Breast epithelium (tissue), 3 donors: ENCODE data around the gene SIGLEC14.

Experiments
- POLR2A ChIP-seq: fragments of 450-650 bp; IDR thresholded peaks from one replicate; pipeline ENCODE4 v1.6.1; 2016; ENCODE audit warnings: antibody characterized with exemption, mild to moderate bottlenecking, moderate library complexity
- TF ChIP-seq, protein P1 (sequence below), 3 donors: fragments of 450-650 bp; IDR thresholded peaks; one replicate each; pipeline ENCODE4 v1.5.1; 2016 to 2017; ENCODE audit warnings: antibody characterized with exemption in 3 of 3, mild to moderate bottlenecking in 3 of 3, moderate library complexity in 3 of 3

DNA sequence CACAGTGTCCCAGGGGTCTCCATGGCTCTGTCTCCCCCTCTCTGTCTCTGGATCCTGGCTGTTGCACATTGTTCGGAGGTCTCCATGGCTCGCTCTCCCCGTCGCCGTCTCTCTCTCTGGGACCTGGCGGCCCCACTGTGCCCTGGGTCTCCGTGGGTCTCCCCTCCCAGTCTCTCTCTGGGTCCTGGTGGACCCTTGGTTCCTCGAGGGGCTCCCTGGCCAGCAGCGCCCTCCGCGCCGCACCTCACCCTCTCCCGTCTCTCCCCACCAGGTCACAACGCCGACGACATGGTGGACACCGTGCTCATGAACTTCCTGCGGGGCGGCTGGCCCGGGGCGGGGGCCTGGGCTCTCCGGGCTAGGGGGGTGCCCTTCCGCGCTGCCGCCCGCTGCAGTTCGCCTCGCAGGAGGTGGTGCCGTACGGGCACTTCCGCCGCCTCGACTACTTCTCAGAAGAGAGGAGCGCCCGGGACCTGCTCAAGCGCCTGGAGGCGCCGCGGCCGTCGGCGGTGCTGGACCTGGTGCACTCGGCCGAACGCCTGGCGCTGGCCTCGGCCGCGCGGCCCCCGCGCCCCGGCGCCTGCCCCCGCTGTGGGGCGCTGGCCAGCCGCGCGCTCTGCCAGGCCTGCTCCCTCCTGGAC, 45.6 kb downstream of the SIGLEC14 start:
- TF ChIP-seq, protein P1, sequence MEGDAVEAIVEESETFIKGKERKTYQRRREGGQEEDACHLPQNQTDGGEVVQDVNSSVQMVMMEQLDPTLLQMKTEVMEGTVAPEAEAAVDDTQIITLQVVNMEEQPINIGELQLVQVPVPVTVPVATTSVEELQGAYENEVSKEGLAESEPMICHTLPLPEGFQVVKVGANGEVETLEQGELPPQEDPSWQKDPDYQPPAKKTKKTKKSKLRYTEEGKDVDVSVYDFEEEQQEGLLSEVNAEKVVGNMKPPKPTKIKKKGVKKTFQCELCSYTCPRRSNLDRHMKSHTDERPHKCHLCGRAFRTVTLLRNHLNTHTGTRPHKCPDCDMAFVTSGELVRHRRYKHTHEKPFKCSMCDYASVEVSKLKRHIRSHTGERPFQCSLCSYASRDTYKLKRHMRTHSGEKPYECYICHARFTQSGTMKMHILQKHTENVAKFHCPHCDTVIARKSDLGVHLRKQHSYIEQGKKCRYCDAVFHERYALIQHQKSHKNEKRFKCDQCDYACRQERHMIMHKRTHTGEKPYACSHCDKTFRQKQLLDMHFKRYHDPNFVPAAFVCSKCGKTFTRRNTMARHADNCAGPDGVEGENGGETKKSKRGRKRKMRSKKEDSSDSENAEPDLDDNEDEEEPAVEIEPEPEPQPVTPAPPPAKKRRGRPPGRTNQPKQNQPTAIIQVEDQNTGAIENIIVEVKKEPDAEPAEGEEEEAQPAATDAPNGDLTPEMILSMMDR (IDR thresholded peaks at IDR 0.05) = no peak
- TF ChIP-seq POLR2A = no peak
